Kidney (tissue), 14 donors: ENCODE data around the gene TPK1. TPM values are rescaled to one million over a fixed set of nuclear protein-coding genes. Genes with fewer than 3 reads are reported as not detected.
"Not testable (repeated sequence)": the region's sequence is repeated elsewhere in the genome, so short reads cannot be mapped to it uniquely, and the experiment has no call there.

Experiments
- DNase-seq, 5 donors: peaks; one replicate each; pipeline ENCODE4 v3.0.0-alpha.2; 2013 to 2020
- FAIRE-seq: peaks from 2 replicates; lab custom pipeline; 2012; peaks lifted over from hg19 to GRCh38; lab: Jason Lieb, UNC
- H3K27ac ChIP-seq, 2 donors: one replicate each; pipeline ENCODE4 v1.7.0; 2013; ENCODE audit warnings: low read depth in 2 of 2, low read length in 2 of 2, inconsistent platforms in 1 of 2
- H3K27me3 ChIP-seq: one replicate; pipeline ENCODE4 v1.7.1; 2013; ENCODE audit warnings: low read length, inconsistent platforms; ENCODE audit not compliant: control insufficient read depth, insufficient read depth
- H3K36me3 ChIP-seq, 3 donors: one replicate each; pipeline versions ENCODE4 v1.7.0 to v1.7.1; 2013; ENCODE audit warnings: low read length in 3 of 3, control low read depth in 1 of 3, inconsistent platforms in 1 of 3; ENCODE audit not compliant: insufficient read depth in 3 of 3, control insufficient read depth in 2 of 3
- H3K4me1 ChIP-seq, 3 donors: one replicate each; pipeline versions ENCODE4 v1.7.0 to v1.7.1; 2013; ENCODE audit warnings: low read length in 3 of 3, inconsistent platforms in 1 of 3, low read depth in 1 of 3; ENCODE audit not compliant: control insufficient read depth in 2 of 3, insufficient read depth in 2 of 3
- H3K4me3 ChIP-seq, 3 donors: one replicate each; pipeline versions ENCODE4 v1.7.0 to v1.8.1; 2013; ENCODE audit warnings: low read length in 3 of 3, control low read depth in 1 of 3, inconsistent platforms in 1 of 3
- H3K9ac ChIP-seq, 3 donors: one replicate each; pipeline versions ENCODE4 v1.7.0 to v1.7.1; 2013; ENCODE audit warnings: low read length in 3 of 3, control low read depth in 1 of 3, inconsistent platforms in 1 of 3
- H3K9me3 ChIP-seq, 3 donors: one replicate each; pipeline versions ENCODE4 v1.7.0 to v1.7.1; 2013; ENCODE audit warnings: low read length in 3 of 3, control low read depth in 1 of 3, inconsistent platforms in 1 of 3; ENCODE audit not compliant: control insufficient read depth in 2 of 3, insufficient read depth in 1 of 3
- CTCF ChIP-seq: IDR thresholded peaks from 3 replicates; pipeline ENCODE4 v1.5.1; 2012; ENCODE audit warnings: mild to moderate bottlenecking, moderate library complexity, borderline replicate concordance; ENCODE audit not compliant: insufficient read depth; ENCODE audit errors: extremely low read depth
- intact Hi-C: fragments of 100-400 bp; cut with DNase I; formaldehyde crosslinking; loops from one replicate; pipeline ENCODE4 v1.11.1; 2022
- polyA plus RNA-seq: library from polyadenylated mRNA; stranded (reverse); fragments of 350-450 nt; fragmentation: Illumina TruSeq; extraction: RNeasy Lipid Tissue Mini Kit (QIAGEN cat#74804); gene quantifications from one replicate; pipeline ENCODE4 v1.2.3, GENCODE V29; 2014; ENCODE audit warnings: low read depth, low replicate concordance; ENCODE audit not compliant: insufficient read depth
- total RNA-seq: library from RNA; stranded (reverse); fragmentation: NEBNext Ultra II Directional; extraction: Animal tissue kit (Norgen Biotek cat#: 25700); gene quantifications from one replicate; pipeline ENCODE4 v1.2.1, GENCODE V29; 2021
- donor health status: control.
- donor health status: control.
- donor health status: control.
- donor health status: control.
- donor health status: control.
- donor health status: DM: yes; HTN: yes; CAD: no.
- donor health status: Normal renal cell carcinoma (clear cell type).

TPK1 gene
- total and polyA plus RNA-seq, 2 donors from 2014 or later: 5.3 to 15.5 TPM

GRCh38 chr7:144584726-144585125 lies 251.1 kb downstream of the TPK1 start:
- Histone ChIP-seq H3K4me3 (no peak overlapping the region), H3K27me3 (no peaks in the 10 kb centered on the region), H3K9ac (no peak overlapping the region), H3K27ac (no peak overlapping the region), H3K9me3 (no peaks in the 10 kb centered on the region), H3K4me1 (peaks cover 0 to 3% (median 0%) of the 10 kb centered on the region in 3 donors), H3K36me3 (no peaks in the 10 kb centered on the region)
- peak in 4 of 5 donors; percentile 46 to 90 (median 70) for DNase-seq
- intact Hi-C loops: no loop called here
- no peak for FAIRE-seq
- TF ChIP-seq CTCF: no peak

GRCh38 chr7:144579687-144580086 lies 256.2 kb downstream of the TPK1 start:
- Histone ChIP-seq H3K36me3 (no peaks in the 10 kb centered on the region), H3K4me1 (no peaks in the 10 kb centered on the region), H3K9me3 (no peaks in the 10 kb centered on the region), H3K27me3 (no peaks in the 10 kb centered on the region), H3K27ac (no peak overlapping the region), H3K9ac (no peak overlapping the region), H3K4me3 (no peak overlapping the region)
- FAIRE-seq: no peak
- no peak for TF ChIP-seq CTCF
- DNase-seq: no peak
- intact Hi-C loops: no loop called here

- H3K27me3 ChIP-seq: no peaks in the 10 kb centered on the region
- H3K9me3 ChIP-seq: no peaks in the 10 kb centered on the region
- no peak overlapping the region for H3K27ac ChIP-seq
- DNase-seq (no peak), FAIRE-seq (no peak)
- no peaks in the 10 kb centered on the region for H3K36me3 ChIP-seq
- H3K9ac ChIP-seq: no peak overlapping the region
- TF ChIP-seq CTCF: no peak
- no peaks in the 10 kb centered on the region for H3K4me1 ChIP-seq
- intact Hi-C loops: no loop called here
- H3K4me3 ChIP-seq: no peak overlapping the region
Observed at GRCh38 chr7:144575456-144575855, 260.4 kb downstream of the TPK1 start.

GRCh38 chr7:144574753-144575152 lies 261.1 kb downstream of the TPK1 start:
- intact Hi-C loops, H3K4me3 ChIP-seq, H3K27me3 ChIP-seq, H3K9ac ChIP-seq, H3K9me3 ChIP-seq, H3K36me3 ChIP-seq, DNase-seq, H3K4me1 ChIP-seq, H3K27ac ChIP-seq, FAIRE-seq: not testable (repeated sequence)
